ENCODE data around the gene TBCE.

DNA sequence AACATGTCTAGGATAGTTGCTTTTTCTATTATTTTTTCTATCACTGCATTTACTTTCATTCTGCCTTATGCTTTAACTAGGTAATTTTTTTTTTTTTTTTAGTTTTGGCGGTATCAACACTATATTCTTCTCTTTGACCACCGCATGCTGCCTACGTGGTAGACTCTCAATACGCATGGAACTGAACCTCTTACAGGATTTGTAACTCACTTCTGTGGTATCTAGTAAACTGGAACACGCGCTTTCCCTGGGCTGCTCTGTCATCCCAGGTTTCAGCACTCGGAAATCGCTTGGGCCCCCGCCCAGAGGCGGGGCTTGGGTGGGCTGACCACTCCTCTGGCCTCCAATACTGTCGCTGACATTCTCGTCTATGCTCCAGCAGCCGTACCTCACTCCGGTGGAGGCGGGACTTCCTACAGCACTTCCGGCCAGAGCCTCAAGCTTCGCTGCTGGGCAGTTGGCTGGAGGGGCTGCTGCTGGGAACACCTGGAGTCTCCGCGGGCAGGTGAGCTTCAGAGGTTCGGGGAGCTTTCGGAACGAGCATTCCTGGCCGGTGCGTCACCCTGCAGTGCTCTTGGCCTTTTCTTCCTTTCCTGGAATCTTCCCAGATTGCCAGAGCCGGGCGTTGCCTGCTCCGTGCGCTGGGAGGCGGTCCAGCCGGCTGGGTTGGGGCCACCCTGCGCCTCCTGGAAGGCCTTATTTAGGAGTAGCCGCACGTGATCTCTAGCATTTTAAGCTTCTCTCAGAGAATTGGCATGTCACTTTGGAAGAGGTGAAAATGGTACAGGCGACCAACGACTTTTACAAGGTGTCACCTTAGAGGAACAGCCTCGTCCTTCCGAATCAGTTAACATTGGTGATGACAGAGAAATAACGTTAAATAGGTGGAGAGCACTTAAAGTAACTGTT, at the start of gene TBCE:
- TF ChIP-seq, protein P1, sequence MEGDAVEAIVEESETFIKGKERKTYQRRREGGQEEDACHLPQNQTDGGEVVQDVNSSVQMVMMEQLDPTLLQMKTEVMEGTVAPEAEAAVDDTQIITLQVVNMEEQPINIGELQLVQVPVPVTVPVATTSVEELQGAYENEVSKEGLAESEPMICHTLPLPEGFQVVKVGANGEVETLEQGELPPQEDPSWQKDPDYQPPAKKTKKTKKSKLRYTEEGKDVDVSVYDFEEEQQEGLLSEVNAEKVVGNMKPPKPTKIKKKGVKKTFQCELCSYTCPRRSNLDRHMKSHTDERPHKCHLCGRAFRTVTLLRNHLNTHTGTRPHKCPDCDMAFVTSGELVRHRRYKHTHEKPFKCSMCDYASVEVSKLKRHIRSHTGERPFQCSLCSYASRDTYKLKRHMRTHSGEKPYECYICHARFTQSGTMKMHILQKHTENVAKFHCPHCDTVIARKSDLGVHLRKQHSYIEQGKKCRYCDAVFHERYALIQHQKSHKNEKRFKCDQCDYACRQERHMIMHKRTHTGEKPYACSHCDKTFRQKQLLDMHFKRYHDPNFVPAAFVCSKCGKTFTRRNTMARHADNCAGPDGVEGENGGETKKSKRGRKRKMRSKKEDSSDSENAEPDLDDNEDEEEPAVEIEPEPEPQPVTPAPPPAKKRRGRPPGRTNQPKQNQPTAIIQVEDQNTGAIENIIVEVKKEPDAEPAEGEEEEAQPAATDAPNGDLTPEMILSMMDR (IDR thresholded peaks at IDR 0.05): 0 out of 2 replicates have a peak, but pooled peaks have one; percentile 22
- no peak for TF ChIP-seq ZFX (IDR thresholded peaks at IDR 0.05; ENCODE audit: borderline replicate concordance)

Data from 22Rv1 (cell line).